CD4-positive, alpha-beta T cell (primary cell): Measurements from ENCODE around the gene FKBP2. TPM values are rescaled to one million over a fixed set of nuclear protein-coding genes. Genes with fewer than 3 reads are reported as not detected.

Experiments
- ATAC-seq: fragments of 200-7000 bp; cut with Tn5 transposase; one replicate; pipeline ENCODE4 v1.10.0; 2022; ENCODE audit warnings: mild to moderate bottlenecking; ENCODE audit not compliant: poor library complexity
- CTCF ChIA-PET: fragments of 350-600 bp; sonication (Branson Sonifier 250); formaldehyde crosslinking; loops from one replicate; lab custom pipeline; 2021; ENCODE audit warnings: antibody characterized with exemption, inconsistent platforms; lab: Charles Lee
- POLR2A ChIA-PET: fragments of 350-600 bp; sonication (Branson Sonifier 250); formaldehyde crosslinking; loops from one replicate; lab custom pipeline; 2021; ENCODE audit warnings: antibody characterized with exemption, inconsistent platforms; lab: Charles Lee
- DNase-seq, 14 experiments: peaks; one replicate each; pipeline ENCODE4 v3.0.0-alpha.2; 2013 to 2020; ENCODE audit warnings: mixed read lengths in 2 of 14
- H3K27ac ChIP-seq, 2 donors: one replicate each; pipeline versions ENCODE4 v1.5.1 to v1.7.0; 2013; ENCODE audit warnings: low read length in 2 of 2, low read depth in 1 of 2, mild to moderate bottlenecking in 1 of 2
- H3K27me3 ChIP-seq, 2 experiments: 1 replicate in 1 of 2; 2 replicates in 1 of 2; pipeline versions ENCODE4 v1.6.1 to v1.7.0; 2013; ENCODE audit warnings: low read length in 2 of 2, control low read depth in 1 of 2, mild to moderate bottlenecking in 1 of 2, moderate library complexity in 1 of 2; ENCODE audit not compliant: insufficient read depth in 2 of 2, control insufficient read depth in 1 of 2
- H3K36me3 ChIP-seq: one replicate; pipeline ENCODE4 v1.6.1; 2013; ENCODE audit warnings: low read length, control low read depth; ENCODE audit not compliant: insufficient read depth
- H3K4me1 ChIP-seq: one replicate; pipeline ENCODE4 v1.6.1; 2013; ENCODE audit warnings: low read length, control low read depth; ENCODE audit not compliant: insufficient read depth
- H3K4me3 ChIP-seq: one replicate; pipeline ENCODE4 v1.5.1; 2013; ENCODE audit warnings: mild to moderate bottlenecking, low read length, moderate library complexity
- H3K9me3 ChIP-seq, 2 experiments: 1 replicate in 1 of 2; 2 replicates in 1 of 2; pipeline versions ENCODE4 v1.6.1 to v1.7.0; 2013; ENCODE audit warnings: low read length in 2 of 2, mild to moderate bottlenecking in 2 of 2, control low read depth in 1 of 2, moderate library complexity in 1 of 2; ENCODE audit not compliant: control insufficient read depth in 1 of 2, insufficient read depth in 1 of 2
- H3K27ac Mint-ChIP-seq: one replicate; pipeline ENCODE4 v1.8.0; 2020; ENCODE audit warnings: mixed read lengths
- H3K27me3 Mint-ChIP-seq: one replicate; pipeline ENCODE4 v1.8.0; 2021; ENCODE audit warnings: mixed read lengths
- H3K36me3 Mint-ChIP-seq: one replicate; pipeline ENCODE4 v1.8.0; 2021; ENCODE audit warnings: low read depth, mixed read lengths
- H3K4me1 Mint-ChIP-seq: one replicate; pipeline ENCODE4 v1.8.0; 2021; ENCODE audit warnings: low read depth, mixed read lengths
- H3K4me3 Mint-ChIP-seq: one replicate; pipeline ENCODE4 v1.8.0; 2020; ENCODE audit warnings: mild to moderate bottlenecking, mixed read lengths
- H3K9me3 Mint-ChIP-seq: one replicate; pipeline ENCODE4 v1.8.0; 2020; ENCODE audit warnings: mixed read lengths
- CTCF ChIP-seq: fragments of 200-600 bp; IDR thresholded peaks from one replicate; pipeline ENCODE4 v1.8.0; 2022; ENCODE audit warnings: antibody characterized with exemption, mild to moderate bottlenecking
- intact Hi-C, 2 experiments: fragments of 100-400 bp; cut with DNase I in 1 of 2; cut with micrococcal nuclease in 1 of 2; formaldehyde crosslinking; loops; one replicate each; pipeline versions ENCODE4 v1.15.1 to v1.9.0; 2023 to 2025; cut with DNase I, micrococcal nuclease
- total RNA-seq, 174 experiments: library from RNA in 2 of 174; stranded (reverse) in 2 of 174; gene quantifications; one replicate each; pipeline ENCODE4 v1.2.3 and lab custom pipeline; 2021 to 2026

FKBP2 gene
- total RNA-seq, 2 experiments from 2014 or later = 11.2 to 14.6 TPM

GRCh38 chr11:64258946-64259532 lies 18.1 kb downstream of the FKBP2 start:
- Histone ChIP-seq H3K4me3 (no peak overlapping the region), H3K27ac (no peak overlapping the region), H3K4me1 (peaks cover 7% of the 10 kb centered on the region), H3K36me3 (peaks cover 24% of the 10 kb centered on the region), H3K9me3 (no peaks in the 10 kb centered on the region), H3K27me3 (no peaks in the 10 kb centered on the region)
- no peak for TF ChIP-seq CTCF
- Mint-ChIP-seq H3K27me3 (no peaks in the 10 kb centered on the region), H3K4me3 (no peak overlapping the region), H3K4me1 (no peaks in the 10 kb centered on the region), H3K9me3 (no peaks in the 10 kb centered on the region), H3K27ac (no peak overlapping the region), H3K36me3 (peaks cover 13% of the 10 kb centered on the region)
- ChIA-PET POLR2A (no interaction called here), CTCF (interaction anchor here (1.0 kb wide), 1 partner anchor 55 kb away, joined by 3 read pairs; no protein-coding TSS in a partner anchor)
- ATAC-seq (no peak), DNase-seq (no peak)
- intact Hi-C loops = loop anchor here in 1 of 2 experiments (10.0 kb wide), 1 partner anchor 396 kb away; no protein-coding TSS in a partner anchor

- H3K4me1 ChIP-seq = peaks cover 7% of the 10 kb centered on the region
- POLR2A ChIA-PET = no interaction called here
These were observed 18.7 kb downstream of the FKBP2 start for GRCh38 chr11:64259533-64260067.

GRCh38 chr11:64260147-64260708 lies 19.3 kb downstream of the FKBP2 start:
- Histone ChIP-seq H3K27me3 (no peaks in the 10 kb centered on the region), H3K27ac (no peak overlapping the region), H3K9me3 (no peaks in the 10 kb centered on the region), H3K4me1 (peaks cover 7% of the 10 kb centered on the region), H3K4me3 (no peak overlapping the region), H3K36me3 (peaks cover 24% of the 10 kb centered on the region)
- Mint-ChIP-seq H3K27ac (no peak overlapping the region), H3K36me3 (peaks cover 13% of the 10 kb centered on the region), H3K9me3 (no peaks in the 10 kb centered on the region), H3K4me1 (no peaks in the 10 kb centered on the region), H3K27me3 (no peaks in the 10 kb centered on the region), H3K4me3 (no peak overlapping the region)
- DNase-seq (no peak), ATAC-seq (no peak)
- ChIA-PET POLR2A (no interaction called here), CTCF (no interaction called here)
- no peak for TF ChIP-seq CTCF
- intact Hi-C loops = no loop called here

More at GRCh38 chr11:64259533-64260067, 18.7 kb downstream of the FKBP2 start:
- peaks cover 24% of the 10 kb centered on the region for H3K36me3 ChIP-seq
- no peaks in the 10 kb centered on the region for H3K27me3 ChIP-seq
- no peak overlapping the region for H3K4me3 ChIP-seq
- peaks cover 13% of the 10 kb centered on the region for H3K36me3 Mint-ChIP-seq
- intact Hi-C loops = loop anchor here in 1 of 2 experiments (10.0 kb wide), 1 partner anchor 395 kb away; no protein-coding TSS in a partner anchor
- DNase-seq (peak in 1 of 14 experiments; percentile 40), ATAC-seq (no peak)
- H3K9me3 Mint-ChIP-seq = no peaks in the 10 kb centered on the region
- no peaks in the 10 kb centered on the region for H3K27me3 Mint-ChIP-seq
- H3K4me1 Mint-ChIP-seq = no peaks in the 10 kb centered on the region
- CTCF ChIA-PET = no interaction called here
- TF ChIP-seq CTCF = no peak
- H3K4me3 Mint-ChIP-seq = no peak overlapping the region
- H3K27ac Mint-ChIP-seq = no peak overlapping the region
- no peaks in the 10 kb centered on the region for H3K9me3 ChIP-seq
- no peak overlapping the region for H3K27ac ChIP-seq
